Measurements from ENCODE around the gene RBMS2.

RBMS2 gene

GRCh38 chr12:56633468-56634241, 112.0 kb downstream of the RBMS2 start:
- DNase-seq: no peak

GRCh38 chr12:56634242-56634836, 112.7 kb downstream of the RBMS2 start:
- DNase-seq: no peak

- peak; percentile 81 for DNase-seq
These were observed 113.5 kb downstream of the RBMS2 start for GRCh38 chr12:56634837-56635791.

- DNase-seq: peak; percentile 91
These were observed 114.4 kb downstream of the RBMS2 start for GRCh38 chr12:56635806-56636674.

- DNase-seq: peak; percentile 93
These were observed 115.3 kb downstream of the RBMS2 start for GRCh38 chr12:56636675-56637540.

GRCh38 chr12:56637621-56638020, 116.0 kb downstream of the RBMS2 start:
- DNase-seq: no peak

DNA sequence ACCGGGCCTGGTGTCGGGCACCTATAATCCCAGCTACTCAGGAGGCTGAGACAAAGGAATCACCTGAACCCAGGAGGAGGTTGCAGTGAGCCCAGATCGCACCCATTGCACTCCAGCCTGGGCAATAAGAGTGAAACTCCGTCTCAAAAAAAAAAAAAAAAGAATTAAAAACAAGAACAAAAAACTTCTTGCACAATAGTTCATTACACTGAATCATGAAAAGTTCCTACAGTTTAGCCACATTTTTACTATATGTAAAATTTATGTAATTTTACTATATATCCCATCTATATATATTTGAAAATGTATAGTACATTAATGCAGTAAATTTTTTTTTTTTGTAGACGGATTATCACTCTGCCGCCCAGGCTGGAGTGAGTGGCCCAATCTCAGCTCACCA, 119.6 kb downstream of the RBMS2 start:
- no peak for DNase-seq

DNA sequence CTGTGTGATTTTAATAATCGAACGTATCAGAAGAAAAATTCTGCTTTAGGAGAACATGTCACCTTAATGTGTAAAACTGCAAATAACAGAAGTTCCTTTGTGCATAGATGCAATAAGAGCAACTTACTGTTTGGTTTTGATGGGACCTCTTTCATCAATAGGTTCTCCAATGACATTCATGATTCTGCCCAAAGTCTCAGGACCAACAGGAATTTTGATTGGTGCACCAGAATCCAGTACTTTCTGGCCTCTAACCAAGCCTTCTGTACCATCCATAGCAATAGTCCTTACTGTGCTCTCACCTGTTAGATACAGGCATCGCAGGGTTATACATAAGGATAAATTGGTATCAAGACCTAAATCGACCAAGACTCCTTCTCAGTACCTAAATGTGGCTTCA, 123.0 kb downstream of the RBMS2 start:
- no peak for DNase-seq

DNA sequence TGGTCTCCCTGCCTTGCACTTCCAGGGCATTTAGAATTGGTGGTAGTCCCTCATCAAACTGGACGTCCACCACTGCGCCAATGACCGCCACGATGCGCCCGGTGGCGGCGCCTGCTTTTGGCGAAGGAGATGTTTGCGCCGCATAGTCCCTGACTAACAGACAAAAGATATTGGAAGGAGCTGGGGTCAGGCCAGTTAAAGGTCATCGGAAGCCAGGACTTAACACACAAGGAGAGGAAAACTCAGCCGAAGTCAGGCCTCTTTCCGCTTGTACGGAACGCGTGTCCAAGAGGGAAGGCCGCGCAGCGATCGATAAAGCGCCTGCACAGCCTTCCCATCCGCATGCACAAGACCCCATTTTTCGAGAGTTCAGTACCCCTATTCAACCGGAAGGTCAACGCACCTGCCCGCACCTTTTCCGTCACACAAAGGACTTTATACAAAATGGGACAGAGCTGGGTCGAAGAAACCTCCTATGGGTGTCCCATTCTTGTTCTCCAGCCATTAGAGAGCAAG, 123.6 kb downstream of the RBMS2 start:
- DNase-seq: no peak

Data from activated CD4-positive, alpha-beta T cell treated with anti-CD3 and anti-CD28 coated beads, Interleukin-10, Interleukin-2, amounts not matched to agents 100 ng/mL and 50 ng/mL, durations not matched to agents 16 hours and 8 hours (primary cell).